Midbrain (tissue), 1 donor: Measurements from ENCODE around the gene STK35.

Experiments
- DNase-seq: peaks from one replicate; lab custom pipeline; 2025; lab: John Stamatoyannopoulos, UW

Gene STK35

DNA sequence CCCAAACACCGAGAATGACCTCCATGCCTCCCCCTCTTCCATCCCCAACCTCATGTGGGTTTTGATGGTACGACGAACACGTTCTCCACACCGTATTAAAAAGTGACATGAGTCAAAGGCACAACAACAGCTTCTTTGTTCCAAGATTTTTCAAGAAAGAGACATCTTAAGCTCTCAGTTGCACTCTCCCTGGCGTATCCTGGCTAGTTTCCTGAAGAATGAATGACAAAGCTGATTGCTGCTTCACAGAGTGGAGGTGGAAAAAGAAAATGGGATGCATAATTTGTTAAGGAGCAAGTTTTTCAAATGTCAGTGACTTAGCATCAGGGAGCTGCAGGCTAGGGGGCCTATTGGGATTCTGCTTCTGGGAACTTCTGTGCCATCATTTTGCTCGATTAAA is 95.5 kb downstream of the STK35 start:
- DNase-seq: no peak
